Esophagus mucosa (tissue), 1 donor: ENCODE data around the gene PPFIA1. TPM values are rescaled to one million over a fixed set of nuclear protein-coding genes. Genes with fewer than 3 reads are reported as not detected.

Experiments used
- ATAC-seq: fragments of 200-7000 bp; cut with Tn5 transposase; one replicate; pipeline ENCODE4 v1.9.1; 2020
- total RNA-seq: library from RNA; stranded (reverse); gene quantifications from one replicate; pipeline ENCODE4 v1.2.4, GENCODE V29; 2023
- donor health status: DM: yes; HTN: yes; CAD: no.

The PPFIA1 gene
- total RNA-seq, 1 donor from 2014 or later = 25.1 TPM

DNA sequence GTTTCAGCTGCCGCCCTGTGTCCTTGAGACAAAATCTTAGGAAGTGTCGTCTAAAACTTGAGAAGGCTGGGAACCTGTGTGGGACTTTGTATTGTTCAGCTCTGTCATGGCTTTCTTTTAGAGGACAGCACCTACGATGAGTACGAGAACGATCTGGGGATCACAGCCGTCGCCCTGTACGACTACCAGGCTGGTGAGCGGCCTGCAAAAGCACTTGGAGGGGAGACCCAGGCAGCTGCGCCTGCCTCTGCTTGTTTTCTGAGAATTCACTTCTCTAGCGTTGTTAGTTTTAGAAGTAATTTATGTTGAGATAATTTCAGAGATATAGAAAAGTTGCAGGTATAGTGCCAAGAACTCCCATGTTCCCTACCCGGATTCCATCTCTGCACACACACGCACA, 163.0 kb downstream of the PPFIA1 start:
- no peak for ATAC-seq

Other genes starting within 250 kb of the PPFIA1 start
- 7.9 TPM for gene ANO1, start 192.4 kb upstream of the PPFIA1 start, total RNA-seq
- 19.6 TPM for gene FADD, start 67.4 kb upstream of the PPFIA1 start, total RNA-seq
- gene CTTN, start 127.8 kb downstream of the PPFIA1 start, total RNA-seq = 173 TPM